NCI-H82 treated with DMSO at 0.1 percent for 48 hours (cell line): Measurements from ENCODE around the gene SLC1A4.
"Not testable (repeated sequence)": the region's sequence is repeated elsewhere in the genome, so short reads cannot be mapped to it uniquely, and the experiment has no call there.

ENCODE experiments used
- DNase-seq: peaks from one replicate; lab custom pipeline; 2025; ENCODE audit not compliant: unreplicated experiment; lab: John Stamatoyannopoulos, UW

Gene SLC1A4

GRCh38 chr2:64989126-64989981 is at the start of gene SLC1A4:
Gene SLC1A4 (plus strand): TSS chr2:64989399. CDS start chr2:64989644, 245 bp downstream.
- DNase-seq, result peak; percentile 73

GRCh38 chr2:64941143-64941542 is 48.1 kb upstream of the SLC1A4 start:
- no peak for DNase-seq

GRCh38 chr2:64941801-64942200 is 47.4 kb upstream of the SLC1A4 start:
- DNase-seq, result no peak

- no peak for DNase-seq
Measured at GRCh38 chr2:64942693-64943092, 46.5 kb upstream of the SLC1A4 start.

- DNase-seq, result no peak
Measured at GRCh38 chr2:64943387-64944150, 45.6 kb upstream of the SLC1A4 start.

- no peak for DNase-seq
Measured at GRCh38 chr2:64944484-64944883, 44.7 kb upstream of the SLC1A4 start.

- no peak for DNase-seq
Measured at GRCh38 chr2:64945973-64946768, 43.0 kb upstream of the SLC1A4 start.

GRCh38 chr2:64946769-64947247 is 42.4 kb upstream of the SLC1A4 start:
- DNase-seq, result no peak

GRCh38 chr2:64947885-64948284 is 41.3 kb upstream of the SLC1A4 start:
- no peak for DNase-seq

GRCh38 chr2:64950226-64951160 is 38.7 kb upstream of the SLC1A4 start:
- DNase-seq, result no peak

- DNase-seq, result no peak
Measured at GRCh38 chr2:64951306-64951953, 37.8 kb upstream of the SLC1A4 start.

GRCh38 chr2:64952096-64952495 is 37.1 kb upstream of the SLC1A4 start:
- no peak for DNase-seq

- no peak for DNase-seq
Measured at GRCh38 chr2:64952511-64953482, 36.4 kb upstream of the SLC1A4 start.

- no peak for DNase-seq
Measured at GRCh38 chr2:64955467-64955866, 33.7 kb upstream of the SLC1A4 start.

- no peak for DNase-seq
Measured at GRCh38 chr2:64957109-64957903, 31.9 kb upstream of the SLC1A4 start.

GRCh38 chr2:64958556-64958955 is 30.6 kb upstream of the SLC1A4 start:
- no peak for DNase-seq

- no peak for DNase-seq
Measured at GRCh38 chr2:64960819-64961218, 28.4 kb upstream of the SLC1A4 start.

GRCh38 chr2:64963138-64963537 is 26.1 kb upstream of the SLC1A4 start:
- not testable (repeated sequence) for DNase-seq
